Peyer's patch (tissue), 4 donors: ENCODE data around the gene CECR2. TPM values are rescaled to one million over a fixed set of nuclear protein-coding genes. Genes with fewer than 3 reads are reported as not detected.

Experiments used
- DNase-seq, 3 donors: peaks; one replicate each; pipeline ENCODE4 v3.0.0-alpha.2; 2017 to 2019
- H3K27ac ChIP-seq, 4 donors: fragments of 200-600 bp; sonication (generic); one replicate each; pipeline ENCODE4 v1.5.1; 2016 to 2019
- H3K27me3 ChIP-seq, 2 donors: fragments of 200-600 bp; sonication (generic); one replicate each; pipeline ENCODE4 v1.5.1; 2019
- H3K36me3 ChIP-seq, 3 donors: fragments of 200-600 bp; sonication (generic); one replicate each; pipeline ENCODE4 v1.5.1; 2016 to 2019
- H3K4me1 ChIP-seq, 4 donors: fragments of 200-600 bp; sonication (generic); one replicate each; pipeline ENCODE4 v1.5.1; 2016 to 2019
- H3K4me3 ChIP-seq, 4 donors: fragments of 200-600 bp; sonication (generic); 1 replicate in 3 of 4; 2 replicates in 1 of 4; pipeline ENCODE4 v1.5.1; 2016 to 2019; ENCODE audit warnings: mild to moderate bottlenecking in 1 of 4
- H3K9me3 ChIP-seq, 4 donors: fragments of 200-600 bp; sonication (generic); one replicate each; pipeline ENCODE4 v1.5.1; 2016 to 2019; ENCODE audit warnings: mild to moderate bottlenecking in 1 of 4
- CTCF ChIP-seq, 6 experiments: fragments of 450-650 bp in 4 of 6; fragments of 200-600 bp in 2 of 6; sonication (generic) in 1 of 6; IDR thresholded peaks; one replicate each; pipeline ENCODE4 v1.5.1; 2017 to 2019; ENCODE audit warnings: antibody characterized with exemption in 6 of 6, mild to moderate bottlenecking in 3 of 6, moderate library complexity in 1 of 6
- POLR2A ChIP-seq, 2 donors: fragments of 450-650 bp; IDR thresholded peaks; one replicate each; pipeline ENCODE4 v1.5.1; 2017; ENCODE audit warnings: antibody characterized with exemption in 2 of 2, mild to moderate bottlenecking in 2 of 2, moderate library complexity in 2 of 2
- total RNA-seq, 4 donors: library from RNA; depleted of rRNA; stranded (reverse); fragments of >200 nt; gene quantifications; one replicate each; pipeline ENCODE4 v1.1.0, GENCODE V29; 2016

CECR2 gene
- total RNA-seq, 4 donors from 2014 or later = 0.18 to 5.0 (median 0.69) TPM

GRCh38 chr22:17343766-17344165 lies 25.5 kb upstream of the CECR2 start:
- H3K4me3 ChIP-seq = no peak overlapping the region
- H3K9me3 ChIP-seq = no peaks in the 10 kb centered on the region
- H3K36me3 ChIP-seq = no peaks in the 10 kb centered on the region
- no peak for DNase-seq
- H3K4me1 ChIP-seq = no peaks in the 10 kb centered on the region
- no peak for TF ChIP-seq CTCF (IDR thresholded peaks at IDR 0.05)
- TF ChIP-seq POLR2A (IDR thresholded peaks at IDR 0.05) = no peak
- no peaks in the 10 kb centered on the region for H3K27me3 ChIP-seq
- H3K27ac ChIP-seq = no peak overlapping the region

GRCh38 chr22:17346578-17346977 lies 22.7 kb upstream of the CECR2 start:
- no peaks in the 10 kb centered on the region for H3K9me3 ChIP-seq
- no peaks in the 10 kb centered on the region for H3K36me3 ChIP-seq

GRCh38 chr22:17347724-17348123 lies 21.5 kb upstream of the CECR2 start:
- no peak overlapping the region for H3K27ac ChIP-seq

More at GRCh38 chr22:17346578-17346977, 22.7 kb upstream of the CECR2 start:
- Histone ChIP-seq H3K4me3 (no peak overlapping the region), H3K27me3 (no peaks in the 10 kb centered on the region), H3K4me1 (no peaks in the 10 kb centered on the region), H3K27ac (no peak overlapping the region)
- DNase-seq = no peak
- TF ChIP-seq POLR2A (IDR thresholded peaks at IDR 0.05) (no peak), CTCF (IDR thresholded peaks at IDR 0.05) (no peak)

GRCh38 chr22:17348464-17349103 lies 20.7 kb upstream of the CECR2 start:
- no peak overlapping the region for H3K27ac ChIP-seq
- TF ChIP-seq POLR2A (IDR thresholded peaks at IDR 0.05) = no peak
- no peaks in the 10 kb centered on the region for H3K27me3 ChIP-seq
- no peaks in the 10 kb centered on the region for H3K36me3 ChIP-seq
- no peaks in the 10 kb centered on the region for H3K9me3 ChIP-seq
- H3K4me1 ChIP-seq = no peaks in the 10 kb centered on the region
- DNase-seq = no peak
- H3K4me3 ChIP-seq = no peak overlapping the region

More at GRCh38 chr22:17347724-17348123, 21.5 kb upstream of the CECR2 start:
- no peak for DNase-seq
- Histone ChIP-seq H3K9me3 (no peaks in the 10 kb centered on the region), H3K4me3 (no peak overlapping the region), H3K27me3 (no peaks in the 10 kb centered on the region), H3K4me1 (no peaks in the 10 kb centered on the region), H3K36me3 (no peaks in the 10 kb centered on the region)
- TF ChIP-seq POLR2A (IDR thresholded peaks at IDR 0.05) (no peak), CTCF (IDR thresholded peaks at IDR 0.05) (no peak)

- Histone ChIP-seq H3K4me3 (no peak overlapping the region), H3K4me1 (no peaks in the 10 kb centered on the region), H3K27ac (no peak overlapping the region), H3K9me3 (no peaks in the 10 kb centered on the region), H3K36me3 (no peaks in the 10 kb centered on the region), H3K27me3 (no peaks in the 10 kb centered on the region)
- no peak for DNase-seq
- no peak for TF ChIP-seq CTCF (IDR thresholded peaks at IDR 0.05)
- TF ChIP-seq POLR2A (IDR thresholded peaks at IDR 0.05) = no peak
These were observed 20.1 kb upstream of the CECR2 start for GRCh38 chr22:17349172-17349571.

- H3K27ac ChIP-seq = no peak overlapping the region
- H3K4me1 ChIP-seq = no peaks in the 10 kb centered on the region
- H3K9me3 ChIP-seq = no peaks in the 10 kb centered on the region
- no peak for DNase-seq
- no peak for TF ChIP-seq POLR2A (IDR thresholded peaks at IDR 0.05)
- TF ChIP-seq CTCF (IDR thresholded peaks at IDR 0.05) = no peak
- no peaks in the 10 kb centered on the region for H3K36me3 ChIP-seq
- no peak overlapping the region for H3K4me3 ChIP-seq
- H3K27me3 ChIP-seq = no peaks in the 10 kb centered on the region
These were observed 19.0 kb upstream of the CECR2 start for GRCh38 chr22:17350292-17350691.
